NCI-H446 (cell line): ENCODE results near the gene SRPK3.
A peak's percentile ranks its signal among the peaks of the same experiment; 100 is the strongest.

Experiments used
- DNase-seq, 2 experiments: peaks; one replicate each; lab custom pipeline; 2025; lab: John Stamatoyannopoulos, UW

The SRPK3 gene

DNA sequence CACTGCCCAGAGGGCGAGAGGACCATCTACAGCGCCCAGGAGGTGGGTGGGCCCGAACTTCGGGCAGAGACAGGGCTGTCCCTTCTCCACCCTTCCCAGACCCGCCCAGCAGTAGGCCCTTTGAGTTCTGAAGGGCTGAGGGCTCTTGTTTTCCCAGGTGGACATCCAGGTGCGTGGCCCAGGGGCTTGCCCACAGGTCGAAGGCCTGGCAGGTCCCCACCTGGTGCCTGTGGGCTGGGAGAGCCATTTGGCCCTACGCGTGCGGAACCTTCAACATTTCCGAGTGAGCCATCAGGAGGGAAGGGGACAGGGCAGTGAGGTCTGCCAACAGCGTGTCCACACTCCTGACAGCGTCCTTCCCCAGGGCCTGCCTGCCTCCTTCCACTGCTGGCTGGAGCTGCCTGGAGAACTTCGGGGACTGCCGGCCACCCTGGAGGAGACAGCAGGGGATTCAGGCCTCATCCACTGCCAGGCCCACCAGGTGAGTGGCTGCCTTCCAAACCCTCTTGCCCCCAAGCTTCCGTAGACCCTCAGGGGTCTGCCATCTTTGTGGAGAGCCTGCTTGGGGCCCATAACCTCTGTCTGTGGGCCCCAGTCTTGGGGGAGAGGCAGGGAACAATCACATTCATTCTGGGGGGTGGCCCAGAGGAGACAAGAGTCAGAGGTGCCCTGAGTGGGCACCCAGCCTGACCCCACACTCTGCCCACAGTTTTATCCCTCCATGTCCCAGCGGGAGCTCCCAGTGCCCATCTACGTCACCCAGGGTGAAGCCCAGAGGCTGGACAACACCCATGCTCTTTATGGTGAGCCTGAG is 10.0 kb upstream of the SRPK3 start:
- no peak for DNase-seq

DNA sequence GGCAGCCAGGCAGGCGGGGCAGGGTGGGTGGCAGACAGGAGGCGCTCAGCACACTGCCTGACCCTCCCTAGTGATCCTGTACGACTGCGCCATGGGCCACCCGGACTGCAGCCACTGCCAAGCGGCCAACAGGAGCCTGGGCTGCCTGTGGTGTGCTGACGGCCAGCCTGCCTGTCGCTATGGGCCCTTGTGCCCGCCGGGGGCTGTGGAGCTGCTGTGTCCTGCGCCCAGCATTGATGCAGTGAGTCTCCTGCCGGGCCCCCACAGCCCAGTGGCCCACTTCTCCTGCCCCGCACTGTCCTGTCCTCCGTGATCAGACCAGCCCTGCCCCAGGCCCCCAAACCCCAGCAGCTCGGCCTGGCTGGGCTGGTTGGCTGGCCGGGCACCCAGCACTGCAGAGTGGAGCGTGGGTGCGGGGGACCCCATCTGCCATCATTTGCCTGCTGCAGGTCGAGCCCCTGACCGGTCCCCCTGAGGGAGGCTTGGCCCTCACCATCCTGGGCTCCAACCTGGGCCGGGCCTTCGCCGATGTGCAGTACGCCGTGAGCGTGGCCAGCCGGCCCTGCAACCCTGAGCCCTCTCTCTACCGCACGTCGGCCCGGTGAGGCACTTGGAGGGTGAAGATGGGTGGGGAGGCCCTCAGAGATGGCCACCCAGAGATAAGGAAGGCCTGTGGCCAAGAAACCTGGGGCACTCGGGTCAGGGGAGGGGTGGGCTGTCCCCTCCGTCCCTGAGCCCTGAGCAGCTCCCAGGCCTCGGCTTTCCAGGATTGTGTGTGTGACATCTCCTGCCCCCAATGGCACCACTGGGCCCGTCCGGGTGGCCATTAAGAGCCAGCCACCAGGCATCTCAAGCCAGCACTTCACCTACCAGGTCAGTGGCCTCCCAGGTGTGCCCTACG is 9.2 kb upstream of the SRPK3 start:
- no peak for DNase-seq

DNA sequence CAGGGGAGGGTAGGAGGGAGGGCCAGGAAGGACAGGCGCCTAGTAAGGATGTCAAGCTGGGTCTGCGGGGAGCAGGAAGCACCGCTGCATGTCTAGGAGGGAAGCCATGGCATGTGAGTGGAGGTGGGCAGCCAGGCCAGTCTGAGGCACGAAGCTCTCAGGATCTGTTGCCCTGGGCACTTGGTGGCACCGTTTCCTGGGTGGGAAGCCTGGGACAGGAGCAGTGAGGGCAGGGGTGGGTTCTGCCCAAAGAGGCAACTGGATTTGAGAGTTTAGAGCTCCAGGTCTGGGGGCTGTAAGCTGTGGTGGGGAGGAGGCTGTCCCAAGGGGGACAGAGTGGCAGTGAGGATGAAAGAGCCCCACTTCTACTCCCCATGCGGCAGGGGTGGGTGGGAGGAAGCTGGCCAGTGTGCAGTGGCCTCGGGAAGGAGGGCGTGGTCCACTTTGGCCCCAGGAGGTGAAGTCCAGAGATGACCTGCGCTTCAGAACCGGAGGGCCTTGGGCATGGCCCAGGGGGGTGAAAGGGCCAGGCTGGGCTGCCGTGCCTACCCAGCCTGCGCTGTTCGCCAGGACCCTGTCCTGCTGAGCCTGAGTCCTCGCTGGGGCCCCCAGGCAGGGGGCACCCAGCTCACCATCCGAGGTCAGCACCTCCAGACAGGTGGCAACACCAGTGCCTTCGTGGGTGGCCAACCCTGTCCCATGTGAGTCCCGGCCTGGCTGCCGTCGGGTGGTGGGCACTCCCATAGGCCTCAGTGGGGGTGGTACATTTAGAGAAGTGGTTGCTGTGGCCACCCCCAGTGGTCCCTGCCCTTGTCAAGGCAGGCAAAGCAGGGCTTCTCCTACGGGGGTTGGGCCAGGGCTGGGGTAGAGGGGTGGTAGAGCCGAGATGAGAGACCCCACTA is 8.3 kb upstream of the SRPK3 start:
- DNase-seq, result no peak

DNA sequence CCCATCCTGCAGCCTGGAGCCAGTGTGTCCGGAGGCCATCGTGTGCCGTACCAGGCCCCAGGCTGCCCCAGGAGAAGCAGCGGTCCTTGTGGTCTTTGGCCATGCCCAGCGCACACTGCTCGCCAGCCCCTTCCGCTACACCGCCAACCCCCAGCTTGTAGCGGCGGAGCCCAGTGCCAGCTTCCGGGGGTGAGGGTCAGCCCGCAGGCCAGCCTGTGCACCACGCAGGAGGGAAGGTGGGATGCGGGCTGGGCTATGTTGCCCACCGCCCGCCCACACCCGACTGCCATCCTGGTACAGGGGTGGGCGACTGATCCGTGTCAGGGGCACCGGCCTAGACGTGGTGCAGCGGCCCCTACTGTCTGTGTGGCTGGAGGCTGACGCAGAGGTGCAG is 7.6 kb upstream of the SRPK3 start:
- DNase-seq, result no peak

DNA sequence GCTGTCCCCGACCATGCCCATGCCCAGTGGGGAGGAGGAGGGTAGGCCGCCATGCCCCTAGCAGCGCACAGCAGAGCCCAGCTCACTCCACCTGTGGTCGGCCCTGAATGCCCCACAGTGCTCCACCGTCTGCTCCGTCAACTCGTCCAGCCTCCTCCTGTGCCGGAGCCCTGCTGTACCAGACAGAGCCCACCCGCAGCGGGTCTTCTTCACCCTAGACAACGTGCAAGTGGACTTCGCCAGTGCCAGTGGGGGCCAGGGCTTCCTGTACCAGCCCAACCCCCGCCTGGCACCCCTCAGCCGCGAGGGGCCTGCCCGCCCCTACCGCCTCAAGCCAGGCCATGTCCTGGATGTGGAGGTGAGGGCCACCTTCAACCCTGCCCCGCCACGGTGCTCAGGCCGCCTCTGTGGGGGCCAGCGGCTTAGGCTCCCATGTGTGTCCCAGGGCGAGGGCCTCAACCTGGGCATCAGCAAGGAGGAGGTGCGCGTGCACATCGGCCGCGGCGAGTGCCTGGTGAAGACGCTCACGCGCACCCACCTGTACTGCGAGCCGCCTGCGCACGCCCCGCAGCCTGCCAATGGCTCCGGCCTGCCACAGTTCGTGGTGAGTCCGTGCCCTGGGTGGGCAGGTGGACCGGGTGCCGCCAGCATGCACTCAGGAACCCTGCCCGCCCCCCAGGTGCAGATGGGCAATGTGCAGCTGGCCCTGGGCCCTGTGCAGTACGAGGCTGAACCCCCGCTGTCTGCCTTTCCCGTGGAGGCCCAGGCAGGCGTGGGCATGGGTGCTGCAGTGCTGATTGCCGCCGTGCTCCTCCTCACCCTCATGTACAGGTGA is 6.9 kb upstream of the SRPK3 start:
- DNase-seq, result no peak

DNA sequence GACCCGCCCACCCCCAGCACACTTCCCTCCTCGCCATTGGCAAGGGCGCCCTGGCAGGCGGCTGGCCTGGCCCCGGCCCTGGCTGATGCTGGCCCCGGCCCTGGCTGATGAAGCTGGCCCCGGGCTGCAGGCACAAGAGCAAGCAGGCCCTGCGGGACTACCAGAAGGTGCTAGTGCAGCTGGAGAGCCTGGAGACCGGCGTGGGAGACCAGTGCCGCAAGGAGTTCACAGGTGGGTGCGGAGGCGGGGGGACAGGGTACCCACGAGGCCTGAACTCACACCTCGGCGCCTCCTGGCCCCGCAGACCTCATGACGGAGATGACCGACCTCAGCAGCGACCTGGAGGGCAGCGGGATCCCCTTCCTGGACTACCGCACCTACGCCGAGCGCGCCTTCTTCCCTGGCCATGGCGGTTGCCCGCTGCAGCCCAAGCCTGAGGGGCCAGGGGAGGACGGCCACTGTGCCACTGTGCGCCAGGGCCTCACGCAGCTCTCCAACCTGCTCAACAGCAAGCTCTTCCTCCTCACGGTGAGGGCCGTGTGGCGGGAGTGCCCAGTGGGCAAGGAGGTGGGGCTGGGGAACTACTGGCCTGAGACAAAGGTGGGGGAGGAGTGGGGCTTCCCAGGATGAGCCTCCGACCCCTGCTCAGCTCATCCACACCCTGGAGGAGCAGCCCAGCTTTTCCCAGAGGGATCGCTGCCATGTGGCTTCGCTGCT is 6.1 kb upstream of the SRPK3 start:
- DNase-seq, result no peak

DNA sequence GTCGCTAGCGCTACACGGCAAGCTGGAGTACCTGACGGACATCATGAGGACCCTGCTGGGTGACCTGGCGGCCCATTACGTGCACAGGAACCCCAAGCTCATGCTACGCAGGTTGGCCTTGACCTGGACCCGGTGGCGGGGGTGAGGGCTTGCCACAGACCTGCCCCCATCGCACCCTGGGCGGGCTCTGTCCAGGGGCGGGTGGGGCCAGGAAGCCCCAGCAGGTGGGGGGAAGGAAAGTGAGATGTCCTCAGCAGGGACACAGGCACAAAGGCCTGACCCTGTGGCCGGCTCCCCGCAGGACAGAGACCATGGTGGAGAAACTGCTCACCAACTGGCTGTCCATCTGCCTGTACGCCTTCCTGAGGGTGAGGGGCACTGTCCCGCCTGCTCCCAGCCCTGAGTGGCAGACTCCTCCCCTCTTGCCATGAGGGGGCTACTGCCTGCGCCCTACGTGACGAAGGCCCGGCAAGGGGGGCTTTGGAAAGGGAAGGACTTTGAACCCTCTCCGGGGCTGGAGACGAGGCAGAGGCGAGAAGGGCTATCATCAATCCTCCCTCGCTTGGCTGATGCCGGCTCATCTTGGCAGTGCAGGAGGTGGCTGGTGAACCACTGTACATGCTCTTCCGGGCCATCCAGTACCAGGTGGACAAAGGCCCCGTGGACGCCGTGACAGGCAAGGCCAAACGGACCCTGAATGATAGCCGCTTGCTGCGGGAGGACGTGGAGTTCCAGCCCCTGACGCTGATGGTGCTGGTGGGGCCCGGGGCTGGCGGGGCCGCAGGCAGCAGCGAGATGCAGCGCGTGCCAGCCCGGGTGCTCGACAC is 5.3 kb upstream of the SRPK3 start:
- no peak for DNase-seq

DNA sequence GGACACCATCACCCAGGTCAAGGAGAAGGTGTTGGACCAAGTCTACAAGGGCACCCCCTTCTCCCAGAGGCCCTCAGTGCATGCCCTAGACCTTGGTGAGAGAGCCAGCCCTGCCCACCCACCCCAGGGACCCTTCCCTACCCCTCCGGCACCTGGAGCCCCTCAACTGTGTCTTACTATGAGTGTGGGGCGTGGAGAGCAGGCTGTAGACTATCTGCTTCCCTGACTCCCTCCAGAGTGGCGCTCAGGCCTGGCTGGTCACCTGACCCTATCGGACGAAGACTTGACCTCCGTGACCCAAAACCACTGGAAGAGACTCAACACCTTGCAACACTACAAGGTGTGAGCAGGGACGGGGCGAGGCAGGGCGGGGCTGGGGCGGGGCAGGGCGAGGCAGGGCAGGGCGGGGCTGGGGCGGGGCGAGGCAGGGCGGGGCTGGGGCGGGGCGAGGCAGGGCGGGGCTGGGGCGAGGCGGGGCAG is 4.7 kb upstream of the SRPK3 start:
- DNase-seq, result no peak

DNA sequence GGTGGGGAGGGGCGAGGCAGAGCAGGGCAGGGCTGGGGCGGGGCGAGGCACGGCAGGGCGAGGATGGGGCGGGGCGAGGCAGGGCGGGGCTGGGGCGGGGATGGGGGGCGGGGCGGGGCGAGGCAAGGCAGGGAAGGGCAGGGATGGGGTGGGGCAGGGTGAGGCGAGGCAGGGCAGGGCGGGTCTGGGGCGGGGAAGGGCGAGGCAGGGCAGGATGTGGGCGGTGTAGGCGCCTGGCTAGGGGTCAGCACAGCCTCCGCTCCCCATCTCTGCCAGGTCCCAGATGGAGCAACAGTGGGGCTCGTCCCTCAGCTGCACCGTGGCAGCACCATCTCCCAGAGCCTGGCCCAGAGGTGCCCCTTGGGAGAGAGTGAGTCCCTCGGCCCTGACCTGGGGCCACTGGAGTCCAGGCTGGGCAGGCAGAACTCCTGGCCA is 4.2 kb upstream of the SRPK3 start:
- DNase-seq, result no peak

DNA sequence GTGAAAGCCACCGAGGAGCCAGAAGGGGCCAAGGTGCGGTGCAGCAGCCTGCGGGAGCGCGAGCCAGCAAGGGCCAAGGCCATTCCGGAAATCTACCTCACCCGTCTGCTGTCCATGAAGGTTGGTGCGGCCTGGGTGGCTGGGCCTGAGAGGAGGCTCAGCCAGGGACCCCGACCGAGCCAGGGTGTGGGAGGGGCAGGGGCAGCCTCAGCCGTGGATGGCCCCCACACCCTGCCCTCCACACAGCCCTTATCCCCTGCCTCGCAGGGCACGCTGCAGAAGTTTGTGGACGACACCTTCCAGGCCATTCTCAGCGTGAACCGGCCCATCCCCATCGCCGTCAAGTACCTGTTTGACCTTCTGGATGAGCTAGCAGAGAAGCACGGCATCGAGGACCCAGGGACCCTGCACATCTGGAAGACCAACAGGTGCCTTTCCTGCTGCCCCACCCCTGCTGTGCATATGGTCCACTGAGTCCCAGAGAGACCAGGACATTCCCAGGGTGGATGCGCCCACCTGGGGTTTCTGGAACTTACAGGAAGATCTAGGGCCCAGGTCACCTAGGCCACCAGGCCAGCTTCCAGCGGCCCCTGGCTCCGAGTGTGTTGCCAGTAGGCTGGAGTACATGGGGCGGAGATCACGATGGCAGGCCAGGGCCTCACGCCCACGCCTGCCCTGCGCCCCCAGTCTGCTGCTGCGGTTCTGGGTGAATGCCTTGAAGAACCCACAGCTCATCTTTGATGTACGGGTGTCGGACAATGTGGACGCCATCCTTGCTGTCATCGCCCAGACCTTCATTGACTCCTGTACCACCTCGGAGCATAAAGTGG is 3.4 kb upstream of the SRPK3 start:
- DNase-seq, result no peak

DNA sequence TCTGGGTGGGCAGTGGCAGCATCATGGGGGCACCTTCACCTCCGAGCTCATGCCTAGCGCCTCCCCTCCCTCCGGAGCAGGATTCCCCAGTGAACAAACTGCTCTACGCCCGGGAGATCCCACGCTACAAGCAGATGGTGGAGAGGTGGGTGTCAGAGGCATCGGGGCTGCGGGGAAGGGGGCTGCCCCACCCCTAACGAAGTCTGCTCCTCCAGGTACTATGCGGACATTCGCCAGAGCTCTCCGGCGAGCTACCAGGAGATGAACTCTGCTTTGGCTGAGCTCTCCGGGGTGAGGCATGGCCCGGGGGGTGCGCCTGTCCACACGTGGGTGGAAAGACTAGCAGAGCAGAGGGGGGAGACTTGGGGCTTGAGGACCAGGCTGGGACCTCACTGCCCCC is 2.7 kb upstream of the SRPK3 start:
- no peak for DNase-seq

DNA sequence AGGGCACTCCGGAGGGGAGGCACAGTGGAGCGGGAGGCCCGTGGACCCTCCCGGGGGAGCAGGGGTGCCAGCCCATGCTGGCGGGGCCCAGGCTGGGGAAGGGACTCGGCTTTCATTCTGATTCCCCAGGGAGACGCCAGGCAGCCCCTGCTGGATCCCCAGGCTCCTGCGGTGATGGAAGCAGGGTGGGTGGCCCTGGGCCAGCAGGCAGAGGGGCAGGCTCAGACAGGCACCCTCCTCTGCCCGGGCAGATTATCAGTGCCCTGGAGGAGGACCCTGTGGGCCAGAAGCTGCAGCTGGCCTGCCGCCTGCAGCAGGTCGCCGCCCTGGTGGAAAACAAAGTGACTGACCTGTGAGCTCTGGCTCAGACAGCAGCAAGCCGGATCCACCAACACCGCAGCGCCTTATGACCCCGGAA is 2.1 kb upstream of the SRPK3 start:
- DNase-seq, result no peak

DNA sequence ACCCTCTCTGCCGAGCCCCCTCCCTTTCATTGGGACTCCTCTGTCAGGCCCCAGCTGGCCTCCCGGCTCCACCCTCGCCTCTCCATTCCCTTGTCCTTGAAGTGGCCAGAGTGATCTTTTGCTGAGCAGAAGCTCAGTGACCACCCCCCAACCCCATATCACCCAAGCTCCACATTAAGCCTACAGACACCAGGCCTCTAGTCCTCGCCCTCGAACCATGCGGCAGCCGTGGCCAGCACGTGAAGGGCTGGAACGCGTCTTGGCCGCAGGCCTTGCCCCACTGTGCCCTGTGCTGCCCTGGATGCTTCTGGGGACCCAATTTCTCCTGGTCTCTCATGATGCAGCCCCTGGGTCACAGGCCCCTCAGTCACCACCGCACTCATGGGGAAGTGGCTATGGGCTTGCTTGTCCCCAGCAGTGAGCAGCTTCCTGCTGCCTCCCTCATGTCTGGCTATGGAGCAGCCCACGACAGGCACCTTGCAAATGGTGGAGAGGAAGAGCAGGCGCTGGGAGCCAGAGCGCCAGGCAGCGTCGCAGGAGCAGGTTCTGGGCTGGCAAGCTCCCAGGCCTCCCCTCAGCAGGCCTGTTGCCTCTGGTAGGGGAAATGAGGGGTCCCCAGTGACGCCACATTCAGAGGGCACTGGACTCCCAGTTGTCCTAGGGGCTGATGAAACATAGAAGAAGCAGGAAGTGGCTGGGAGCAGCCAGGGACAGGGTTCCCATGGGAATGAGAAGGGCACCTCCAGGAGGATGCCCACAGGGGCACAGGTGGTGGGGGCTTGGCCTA is 757 bp upstream of the SRPK3 start:
- DNase-seq, result no peak

DNA sequence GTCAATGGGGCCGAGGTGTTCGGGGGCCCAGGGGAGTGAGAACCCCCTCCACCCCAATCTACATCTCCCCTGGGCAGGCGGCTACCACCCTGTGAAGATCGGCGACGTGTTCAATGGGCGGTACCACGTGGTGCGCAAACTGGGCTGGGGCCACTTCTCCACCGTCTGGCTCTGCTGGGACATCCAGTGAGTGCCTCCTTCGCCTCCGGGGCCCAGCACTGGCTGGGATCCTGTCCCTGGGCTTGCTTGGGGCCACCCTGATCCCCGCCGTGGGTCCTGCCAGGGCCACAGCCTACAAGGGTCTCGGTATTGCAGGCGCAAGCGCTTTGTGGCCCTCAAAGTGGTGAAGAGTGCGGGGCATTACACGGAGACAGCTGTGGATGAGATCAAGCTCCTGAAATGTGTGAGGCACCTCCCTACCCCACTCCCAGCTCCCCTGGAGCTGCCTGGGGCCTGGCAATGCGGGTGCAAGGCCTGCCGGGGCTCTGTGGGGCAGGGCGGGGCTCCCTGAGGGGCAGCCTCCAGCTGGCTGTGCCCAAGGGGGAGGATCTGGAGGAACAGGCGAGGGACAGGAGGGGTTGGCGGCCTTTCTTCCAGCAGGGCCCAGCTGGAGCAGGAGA is 697 bp downstream of the SRPK3 start:
- no peak for DNase-seq

DNA sequence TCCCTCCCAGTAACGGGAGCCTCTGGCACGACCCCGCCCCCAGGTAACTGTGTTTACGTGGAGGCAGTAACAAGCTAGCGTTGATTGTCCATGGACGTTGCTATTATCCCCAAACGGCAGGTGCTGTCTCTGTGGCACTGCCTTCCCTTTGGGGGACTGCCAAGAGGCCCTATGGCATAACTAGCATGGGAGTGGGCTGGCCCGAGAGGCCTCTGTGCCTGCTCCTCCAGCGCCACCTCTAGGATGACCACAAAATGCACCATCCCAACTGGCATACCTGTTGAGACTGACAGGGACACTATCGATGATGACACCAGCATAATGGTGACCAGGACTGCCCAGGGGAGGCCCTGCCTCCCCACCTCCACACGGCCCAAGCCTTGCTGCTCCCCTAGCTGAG is 1.5 kb downstream of the SRPK3 start:
- DNase-seq, result peak in 1 of 2 experiments; percentile 6

DNA sequence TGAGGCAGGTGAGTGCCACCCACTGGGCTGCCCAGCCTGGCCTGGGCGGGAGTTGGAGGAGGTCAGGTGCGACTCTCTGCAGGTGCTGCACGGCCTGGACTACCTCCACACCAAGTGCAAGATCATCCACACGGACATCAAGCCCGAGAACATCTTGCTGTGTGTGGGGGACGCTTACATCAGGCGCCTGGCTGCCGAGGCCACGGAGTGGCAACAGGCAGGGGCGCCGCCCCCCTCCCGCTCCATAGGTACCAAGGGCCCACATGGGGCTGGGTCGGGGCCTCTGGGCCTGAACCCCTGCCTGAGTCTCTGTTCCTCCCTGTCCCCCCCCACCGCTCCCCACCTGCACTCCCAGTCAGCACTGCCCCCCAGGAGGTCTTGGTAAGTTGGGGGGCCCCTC is 2.0 kb downstream of the SRPK3 start:
- DNase-seq, result no peak

DNA sequence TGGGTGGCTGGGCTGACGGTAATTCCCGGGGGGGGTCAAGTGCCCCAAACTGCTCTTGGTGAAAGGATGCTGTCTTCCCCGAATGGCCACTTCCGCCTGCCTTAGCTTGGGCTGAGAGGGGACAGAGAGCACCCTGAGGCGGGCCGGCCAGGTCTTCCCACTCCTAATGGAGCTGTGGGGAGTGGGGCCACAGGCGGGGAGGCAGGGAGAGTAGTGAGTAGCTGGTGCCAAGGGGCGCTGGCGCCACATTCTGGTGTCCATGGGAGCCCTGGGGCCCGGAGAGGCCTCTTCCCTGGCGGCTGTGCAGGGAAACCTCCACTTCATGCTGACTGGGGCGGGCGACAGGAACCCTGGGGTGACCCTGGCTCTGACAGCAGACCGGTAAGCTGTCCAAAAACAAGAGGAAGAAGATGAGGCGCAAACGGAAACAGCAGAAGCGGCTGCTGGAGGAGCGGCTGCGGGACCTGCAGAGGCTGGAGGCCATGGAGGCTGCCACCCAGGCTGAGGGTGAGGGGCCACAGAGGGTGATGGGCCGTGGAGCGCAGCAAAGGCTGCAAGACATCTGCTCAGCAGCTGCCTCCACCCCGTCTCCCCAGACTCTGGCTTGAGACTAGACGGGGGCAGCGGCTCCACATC is 2.7 kb downstream of the SRPK3 start:
- DNase-seq, result no peak
